OCI-M1 (cell line): Measurements from ENCODE around the gene TREM1.
A peak's percentile ranks its signal among the peaks of the same experiment; 100 is the strongest.
"Not testable (repeated sequence)": the region's sequence is repeated elsewhere in the genome, so short reads cannot be mapped to it uniquely, and the experiment has no call there.

ENCODE experiments used
- DNase-seq: peaks from one replicate; lab custom pipeline; 2025; lab: John Stamatoyannopoulos, UW

The TREM1 gene

GRCh38 chr6:41286544-41287346 is at the start of gene TREM1:
Gene TREM1 (minus strand): TSS chr6:41286682. CDS start chr6:41286655, 27 bp downstream.
- no peak for DNase-seq

- DNase-seq, result no peak
These were observed 49.5 kb upstream of the TREM1 start for GRCh38 chr6:41335943-41336342.

GRCh38 chr6:41335296-41335695 is 48.8 kb upstream of the TREM1 start, which contains the start of gene NCR2:
Gene NCR2 (plus strand): TSS chr6:41335608. CDS start chr6:41335877, 269 bp downstream.
- DNase-seq, result no peak

GRCh38 chr6:41334482-41335040 is 48.1 kb upstream of the TREM1 start:
- peak; percentile 11 for DNase-seq

GRCh38 chr6:41332842-41333736 is 46.6 kb upstream of the TREM1 start:
- no peak for DNase-seq

DNA sequence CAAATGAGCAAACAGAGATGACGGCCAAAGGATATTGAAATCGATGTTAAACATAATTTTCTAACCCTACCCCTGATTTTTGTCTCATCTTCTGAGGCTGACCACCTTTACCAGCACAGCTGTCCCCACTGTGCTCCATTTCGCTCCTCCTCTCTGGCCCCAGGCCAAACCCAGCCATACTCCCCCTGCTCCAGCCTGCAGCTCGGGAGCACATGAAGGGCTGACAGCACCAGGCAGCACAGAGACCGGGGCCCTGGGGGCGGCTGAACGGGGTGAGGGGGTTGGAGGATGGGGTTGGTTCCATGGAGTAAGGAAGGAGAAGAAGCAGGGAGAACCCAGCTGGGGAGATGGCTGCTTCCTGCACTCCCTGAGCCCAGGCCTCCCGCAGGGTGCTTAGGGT is 45.8 kb upstream of the TREM1 start:
- no peak for DNase-seq

GRCh38 chr6:41331401-41332150 is 45.1 kb upstream of the TREM1 start:
- no peak for DNase-seq

DNA sequence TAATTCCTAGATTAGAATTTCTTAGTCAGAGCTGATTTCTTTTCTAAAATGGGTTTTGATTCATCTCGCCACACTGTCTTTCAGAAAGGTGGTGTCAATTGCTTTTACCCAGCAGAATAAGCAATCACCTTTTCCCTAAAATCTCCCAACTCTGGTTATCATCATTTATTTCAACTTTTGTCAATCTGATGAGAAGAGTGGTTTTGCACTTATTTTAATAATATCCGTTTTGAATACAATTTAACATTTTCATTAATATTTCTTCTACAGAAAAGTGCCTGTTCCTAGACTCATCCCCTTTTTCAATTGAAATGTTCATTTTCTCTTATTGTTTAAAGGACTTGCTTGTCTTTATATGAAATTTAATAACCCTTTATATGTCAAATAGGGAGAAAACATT is 40.7 kb upstream of the TREM1 start:
- no peak for DNase-seq

DNA sequence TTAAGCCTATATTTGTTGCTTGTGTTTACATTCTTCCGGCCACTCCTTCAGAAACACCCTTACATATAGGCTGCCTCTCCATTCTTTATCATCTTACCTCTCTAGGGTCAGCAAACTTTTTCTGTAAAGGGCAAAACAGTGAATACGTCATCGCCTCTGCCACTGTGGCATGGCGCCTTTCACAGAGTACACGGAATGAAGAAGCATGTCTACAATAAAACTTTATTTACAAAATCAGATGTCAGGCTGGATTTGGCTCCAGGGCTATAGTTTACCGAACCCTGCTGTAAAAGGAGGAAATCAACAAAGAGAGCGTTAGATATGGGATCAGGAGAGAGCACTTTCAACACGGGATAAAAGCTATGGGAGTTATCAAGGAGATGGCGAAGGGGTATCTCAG is 39.6 kb upstream of the TREM1 start:
- no peak for DNase-seq

DNA sequence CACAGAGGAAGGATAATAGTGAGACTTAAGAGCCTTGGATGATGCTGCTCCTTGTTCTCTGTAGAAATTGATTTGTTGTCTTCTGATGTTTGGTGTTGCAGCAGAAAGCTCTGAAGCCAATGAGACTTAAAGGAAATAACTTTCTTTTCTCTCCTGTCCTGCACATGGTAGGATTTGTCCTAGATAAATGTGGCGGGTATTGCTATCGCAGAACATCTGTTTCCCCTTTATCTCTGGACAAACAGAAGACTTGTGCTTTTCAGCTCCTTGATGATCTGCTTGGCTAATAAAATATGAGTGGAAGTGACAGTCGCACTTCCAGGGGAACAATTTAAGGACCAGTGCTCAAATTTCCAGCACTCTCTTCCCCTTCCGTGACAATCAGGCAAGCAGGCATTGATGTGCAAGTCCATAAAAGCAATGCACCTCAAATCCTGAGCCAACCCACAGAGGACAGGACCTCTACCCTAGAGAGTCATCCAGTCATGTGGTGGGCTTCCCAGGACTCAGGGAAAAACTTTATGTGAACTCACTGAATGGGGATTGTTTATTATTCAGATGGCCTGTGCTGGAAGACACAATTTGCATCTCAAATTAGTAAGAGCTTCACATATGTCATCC is 39.1 kb upstream of the TREM1 start:
- peak; percentile 74 for DNase-seq

DNA sequence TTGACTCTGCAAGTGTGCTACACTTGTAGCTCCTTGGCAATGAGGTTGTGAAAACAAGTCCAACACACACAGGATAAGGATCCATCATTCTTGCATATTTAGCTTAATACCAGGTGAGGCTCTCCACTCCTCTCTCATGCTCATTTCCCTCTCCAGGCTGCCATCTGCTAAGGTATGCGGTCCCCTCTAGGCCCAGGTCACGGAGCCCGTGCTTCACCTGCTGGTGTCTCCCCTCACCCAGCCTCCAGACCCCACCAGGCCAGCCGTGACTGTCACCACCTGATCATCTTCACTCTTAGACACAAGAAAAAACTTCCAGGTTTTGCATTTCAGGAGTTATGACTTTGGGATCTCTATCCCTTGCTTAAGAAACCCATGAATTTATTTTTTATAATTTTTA is 34.7 kb upstream of the TREM1 start:
- DNase-seq, result no peak

DNA sequence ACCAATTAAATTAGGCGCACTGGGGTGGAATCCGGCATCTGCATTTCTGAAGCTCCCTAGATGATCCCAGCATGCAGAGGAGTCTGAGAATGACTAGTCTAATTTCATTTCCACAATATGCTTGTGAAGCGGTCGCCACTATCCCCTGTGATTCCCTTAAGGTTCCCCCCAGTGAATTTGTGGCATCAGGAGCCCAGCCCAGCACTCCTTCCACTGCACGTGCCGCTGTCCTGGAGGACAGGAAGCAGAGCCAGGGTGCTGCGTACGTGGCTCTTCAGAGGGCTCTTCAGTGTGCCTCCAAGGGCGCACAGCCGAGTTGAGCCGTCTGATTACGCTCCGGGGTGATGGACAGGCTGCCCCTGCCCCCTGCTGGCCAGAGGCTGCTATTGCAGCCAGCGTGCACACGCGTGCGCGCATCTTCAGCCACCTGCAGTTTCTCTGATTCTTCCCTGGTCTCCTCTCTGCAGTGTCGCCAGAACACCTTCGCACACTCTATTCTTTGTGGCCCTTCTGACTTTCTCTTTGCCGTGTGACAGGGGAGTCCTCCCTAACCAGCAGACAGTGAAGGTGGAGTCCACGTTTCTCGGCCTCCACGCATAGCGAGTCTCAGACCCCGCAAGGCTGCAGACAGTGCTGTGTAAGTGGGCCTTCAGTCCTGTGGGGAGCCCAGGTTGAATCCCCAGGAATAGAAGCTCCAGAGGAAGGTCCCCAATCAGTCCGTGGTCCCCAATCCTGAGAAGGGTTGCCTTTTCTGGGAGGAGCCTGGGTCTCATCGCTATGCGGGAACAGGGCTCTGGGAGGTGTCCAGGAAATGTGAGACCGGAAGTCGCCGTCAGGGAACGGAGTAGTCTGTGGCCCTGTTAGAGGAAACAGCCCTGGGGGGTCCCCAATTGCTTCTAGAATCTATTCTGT is 32.4 kb upstream of the TREM1 start:
- peak; percentile 94 for DNase-seq

DNA sequence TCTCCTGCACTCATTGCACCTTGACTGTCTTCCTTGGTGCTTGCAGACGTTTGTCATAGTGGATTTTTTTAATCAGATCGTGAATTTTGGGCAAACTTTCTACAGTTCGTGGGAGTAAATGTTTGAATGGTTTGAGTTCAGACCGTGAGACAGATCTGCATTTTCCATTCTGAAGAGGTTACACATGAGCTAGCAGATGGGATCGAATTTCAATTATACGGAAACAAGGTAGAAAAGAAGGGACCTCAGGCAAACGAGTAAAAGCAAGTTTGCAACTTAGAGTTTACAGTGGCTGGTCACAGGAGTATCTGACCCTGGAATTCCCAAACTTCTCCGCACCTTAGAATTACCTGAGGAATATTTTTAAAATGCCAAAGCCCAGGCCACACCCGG is 31.8 kb upstream of the TREM1 start:
- DNase-seq, result no peak

- no peak for DNase-seq
These were observed 29.6 kb upstream of the TREM1 start for GRCh38 chr6:41315943-41316620.

GRCh38 chr6:41315203-41315602 is 28.7 kb upstream of the TREM1 start:
- DNase-seq, result no peak

DNA sequence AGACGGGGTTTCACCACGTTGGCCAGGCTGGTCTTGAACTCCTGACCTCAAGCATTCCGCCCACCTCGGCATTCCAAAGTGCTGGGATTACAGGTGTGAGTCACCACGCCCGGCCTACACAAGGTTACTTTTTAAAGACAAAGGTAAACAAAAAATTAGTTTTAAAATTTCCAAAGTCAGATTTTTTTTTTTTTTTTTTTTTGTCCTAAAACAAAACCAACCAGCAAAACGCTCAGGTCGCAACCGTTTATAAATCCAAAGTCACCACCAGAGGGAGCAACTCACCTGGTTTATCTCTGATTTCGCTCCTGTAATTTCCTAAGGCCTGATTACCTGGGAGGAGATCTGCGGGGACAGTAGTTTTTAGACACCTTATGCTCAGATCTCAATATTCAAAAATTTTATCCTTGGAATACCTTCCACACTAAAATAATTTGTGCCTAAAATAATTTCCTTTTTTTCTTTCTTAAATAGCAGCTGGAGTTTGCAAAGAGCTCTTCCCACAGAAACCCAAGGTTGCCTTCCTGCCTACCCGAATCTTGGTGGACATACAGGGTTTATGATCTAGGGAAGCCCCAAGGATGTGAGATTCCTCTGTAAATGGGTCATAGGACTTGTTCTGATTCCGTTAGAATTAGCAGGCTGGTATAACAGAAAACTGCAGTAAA is 19.8 kb upstream of the TREM1 start:
- DNase-seq, result peak; percentile 76

- no peak for DNase-seq
These were observed 16.2 kb upstream of the TREM1 start for GRCh38 chr6:41302638-41303037.

GRCh38 chr6:41298785-41299502 is 12.5 kb upstream of the TREM1 start:
- DNase-seq, result no peak

- DNase-seq, result not testable (repeated sequence)
These were observed 10.8 kb upstream of the TREM1 start for GRCh38 chr6:41297248-41297647.
